ENCODE data around the gene ZNF487. TPM values are rescaled to one million over a fixed set of nuclear protein-coding genes. Genes with fewer than 3 reads are reported as not detected.

Gene ZNF487

GRCh38 chr10:43471935-43472720 lies 35.2 kb downstream of the ZNF487 start:
- Histone ChIP-seq H3K9me3 (replicated peaks; ENCODE audit: low read length) (no peaks in the 10 kb centered on the region), H3K36me3 (ENCODE audit: insufficient read depth, low read length) (no peaks in the 10 kb centered on the region), H3K9ac (ENCODE audit: low read depth, low read length) (no peak overlapping the region), H3K27me3 (ENCODE audit: control insufficient read depth, insufficient read depth, low read length) (no peaks in the 10 kb centered on the region), H3K4me2 (ENCODE audit: low read length) (no peak overlapping the region), H3K4me1 (ENCODE audit: control insufficient read depth, insufficient read depth, low read length) (no peaks in the 10 kb centered on the region), H3K4me3 (ENCODE audit: low read length) (no peak overlapping the region)

GRCh38 chr10:43479275-43479674 lies 42.4 kb downstream of the ZNF487 start:
- Histone ChIP-seq H3K36me3 (ENCODE audit: insufficient read depth, low read length) (no peaks in the 10 kb centered on the region), H3K9me3 (replicated peaks; ENCODE audit: low read length) (peaks cover 15% of the 10 kb centered on the region), H3K4me1 (ENCODE audit: control insufficient read depth, insufficient read depth, low read length) (peaks cover 3% of the 10 kb centered on the region), H3K9ac (ENCODE audit: low read depth, low read length) (no peak overlapping the region), H3K4me3 (ENCODE audit: low read length) (no peak overlapping the region), H3K27me3 (ENCODE audit: control insufficient read depth, insufficient read depth, low read length) (no peaks in the 10 kb centered on the region), H3K4me2 (ENCODE audit: low read length) (no peak overlapping the region)

DNA sequence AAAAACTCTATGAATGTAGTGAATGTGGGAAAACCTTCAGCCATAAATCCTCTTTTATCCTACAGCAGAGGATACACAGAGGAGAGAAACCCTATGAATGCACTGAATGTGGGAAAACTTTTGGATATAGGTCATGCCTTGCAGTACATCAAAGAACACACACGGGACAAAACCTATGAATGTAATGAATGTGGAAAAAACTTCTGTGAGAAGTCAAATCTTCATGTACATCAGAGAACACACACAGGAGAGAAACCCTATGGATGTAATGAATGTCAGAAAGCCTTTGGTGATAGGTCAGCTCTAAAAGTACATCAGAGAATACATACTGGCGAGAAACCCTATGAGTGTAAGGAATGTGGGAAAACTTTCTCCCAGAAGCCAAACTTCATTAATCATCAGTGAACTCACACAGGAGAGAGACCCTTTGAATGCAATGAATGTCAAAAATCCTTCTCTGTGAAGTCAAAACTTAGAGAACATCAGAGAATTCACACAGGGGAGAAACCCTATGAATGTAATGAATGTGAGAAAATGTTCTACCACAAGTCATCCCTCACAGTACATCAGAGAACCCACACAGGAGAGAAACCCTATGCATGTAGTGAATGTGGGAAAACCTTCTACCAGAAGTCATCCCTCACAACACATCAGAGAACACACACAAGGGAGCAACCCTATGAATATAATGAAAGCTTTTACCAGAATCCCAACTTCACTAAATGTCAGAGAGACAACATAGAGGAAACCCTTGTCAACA lies 45.6 kb downstream of the ZNF487 start:
- H3K4me3 ChIP-seq (ENCODE audit: low read length) = no peak overlapping the region
- peaks cover 3% of the 10 kb centered on the region for H3K4me1 ChIP-seq (ENCODE audit: control insufficient read depth, insufficient read depth, low read length)
- no peaks in the 10 kb centered on the region for H3K36me3 ChIP-seq (ENCODE audit: insufficient read depth, low read length)
- peaks cover 19% of the 10 kb centered on the region for H3K9me3 ChIP-seq (replicated peaks; ENCODE audit: low read length)
- H3K4me2 ChIP-seq (ENCODE audit: low read length) = no peak overlapping the region
- no peak overlapping the region for H3K9ac ChIP-seq (ENCODE audit: low read depth, low read length)
- H3K27me3 ChIP-seq (ENCODE audit: control insufficient read depth, insufficient read depth, low read length) = no peaks in the 10 kb centered on the region

GRCh38 chr10:43491855-43492254 lies 54.9 kb downstream of the ZNF487 start:
- no peak overlapping the region for H3K4me2 ChIP-seq (ENCODE audit: low read length)
- H3K9ac ChIP-seq (ENCODE audit: low read depth, low read length) = no peak overlapping the region
- no peaks in the 10 kb centered on the region for H3K36me3 ChIP-seq (ENCODE audit: insufficient read depth, low read length)
- no peaks in the 10 kb centered on the region for H3K4me1 ChIP-seq (ENCODE audit: control insufficient read depth, insufficient read depth, low read length)
- H3K4me3 ChIP-seq (ENCODE audit: low read length) = no peak overlapping the region
- H3K9me3 ChIP-seq (replicated peaks; ENCODE audit: low read length) = no peaks in the 10 kb centered on the region
- H3K27me3 ChIP-seq (ENCODE audit: control insufficient read depth, insufficient read depth, low read length) = no peaks in the 10 kb centered on the region

- H3K36me3 ChIP-seq (ENCODE audit: insufficient read depth, low read length) = no peaks in the 10 kb centered on the region
- H3K4me3 ChIP-seq (ENCODE audit: low read length) = no peak overlapping the region
These were observed 66.0 kb downstream of the ZNF487 start for GRCh38 chr10:43502931-43503330.

GRCh38 chr10:43524434-43525247 lies 87.7 kb downstream of the ZNF487 start:
- H3K9me3 ChIP-seq (replicated peaks; ENCODE audit: low read length) = peaks cover 25% of the 10 kb centered on the region
- H3K9ac ChIP-seq (ENCODE audit: low read depth, low read length) = no peak overlapping the region
- H3K36me3 ChIP-seq (ENCODE audit: insufficient read depth, low read length) = no peaks in the 10 kb centered on the region

More at GRCh38 chr10:43502931-43503330, 66.0 kb downstream of the ZNF487 start:
- no peaks in the 10 kb centered on the region for H3K27me3 ChIP-seq (ENCODE audit: control insufficient read depth, insufficient read depth, low read length)
- H3K9me3 ChIP-seq (replicated peaks; ENCODE audit: low read length) = no peaks in the 10 kb centered on the region
- H3K4me1 ChIP-seq (ENCODE audit: control insufficient read depth, insufficient read depth, low read length) = no peaks in the 10 kb centered on the region
- H3K4me2 ChIP-seq (ENCODE audit: low read length) = no peak overlapping the region
- H3K9ac ChIP-seq (ENCODE audit: low read depth, low read length) = no peak overlapping the region

More at GRCh38 chr10:43524434-43525247, 87.7 kb downstream of the ZNF487 start:
- Histone ChIP-seq H3K4me3 (ENCODE audit: low read length) (no peak overlapping the region), H3K4me2 (ENCODE audit: low read length) (no peak overlapping the region), H3K4me1 (ENCODE audit: control insufficient read depth, insufficient read depth, low read length) (no peaks in the 10 kb centered on the region), H3K27me3 (ENCODE audit: control insufficient read depth, insufficient read depth, low read length) (no peaks in the 10 kb centered on the region)

Small RNA genes lying within 50 kb of the gene (small RNA-seq; reads per million reads assigned to genes)
- gene RNU7-193P (not detected), gene SNORD3J (1.1 reads per million, percentile 38 among the genes with 10 or more reads in this experiment)
